Neural cell (in vitro differentiated cells): ENCODE results near the gene C10orf143.

Source experiments
- CTCF ChIP-seq: fragments of 450-650 bp; IDR thresholded peaks from 2 replicates; pipeline ENCODE4 v1.5.1; 2014; ENCODE audit warnings: antibody characterized with exemption, mild to moderate bottlenecking, moderate library complexity; ENCODE audit not compliant: poor library complexity, severe bottlenecking
- EP300 ChIP-seq: fragments of 450-650 bp; conservative IDR thresholded peaks from 2 replicates; pipeline ENCODE4 v1.6.1; 2014; ENCODE audit warnings: antibody characterized with exemption, mild to moderate bottlenecking, moderate library complexity; ENCODE audit not compliant: poor library complexity, severe bottlenecking
- EZH2 ChIP-seq: fragments of 200-600, 300-800 bp; shearing (Covaris generic), sonication (generic); IDR thresholded peaks from 2 replicates; pipeline ENCODE4 v1.6.1; 2014; ENCODE audit warnings: antibody characterized with exemption, low read length, borderline replicate concordance, mild to moderate bottlenecking; ENCODE audit not compliant: insufficient read depth, poor library complexity, severe bottlenecking
- POLR2AphosphoS5 ChIP-seq: IDR thresholded peaks from 2 replicates; pipeline ENCODE4 v1.6.1; 2012
- RAD21 ChIP-seq: fragments of 450-650 bp; conservative IDR thresholded peaks from 2 replicates; pipeline ENCODE4 v1.6.1; 2014; ENCODE audit warnings: antibody characterized with exemption, mild to moderate bottlenecking, moderate library complexity
- REST ChIP-seq: IDR thresholded peaks from 2 replicates; pipeline ENCODE4 v1.6.1; 2012; ENCODE audit warnings: borderline replicate concordance
- SMC3 ChIP-seq: fragments of 450-650 bp; conservative IDR thresholded peaks from 2 replicates; pipeline ENCODE4 v1.6.1; 2014; ENCODE audit warnings: antibody characterized with exemption, mild to moderate bottlenecking, moderate library complexity; ENCODE audit not compliant: poor library complexity
- TAF1 ChIP-seq: IDR thresholded peaks from 2 replicates; pipeline ENCODE4 v1.6.1; 2012; ENCODE audit warnings: low read depth

GRCh38 chr10:130138479-130138866 lies 27.8 kb upstream of the C10orf143 start:
- TF ChIP-seq SMC3 (no peak), CTCF (no peak), RAD21 (no peak), POLR2AphosphoS5 (no peak), REST (no peak), EZH2 (no peak), EP300 (no peak), TAF1 (no peak)
